Loucy (cell line): ENCODE results near the gene MEF2A.

Experiments used
- H2AFZ ChIP-seq: fragments of 200-600 bp; sonication (generic); 2 replicates; pipeline ENCODE4 v1.6.0; 2016; ENCODE audit warnings: antibody characterized with exemption, mild to moderate bottlenecking, low read length, moderate library complexity
- H3F3A ChIP-seq: fragments of 200-600 bp; 2 replicates; pipeline ENCODE4 v1.6.0; 2016; ENCODE audit warnings: antibody characterized with exemption, low read depth, mild to moderate bottlenecking
- H3K27me3 ChIP-seq: fragments of 200-600 bp; sonication (generic); 2 replicates; pipeline ENCODE4 v1.6.1; 2014; ENCODE audit warnings: low read length, mild to moderate bottlenecking; ENCODE audit not compliant: insufficient read depth, poor library complexity, severe bottlenecking
- H3K36me3 ChIP-seq: fragments of 200-600 bp; sonication (generic); 2 replicates; pipeline ENCODE4 v1.6.1; 2016; ENCODE audit warnings: low read length; ENCODE audit not compliant: insufficient read depth
- H3K4me1 ChIP-seq: fragments of 200-600 bp; sonication (generic); 2 replicates; pipeline ENCODE4 v1.5.1; 2014; ENCODE audit warnings: low read length, mild to moderate bottlenecking; ENCODE audit not compliant: insufficient read depth, poor library complexity, severe bottlenecking
- H3K4me2 ChIP-seq: fragments of 200-600 bp; sonication (generic); 2 replicates; pipeline ENCODE4 v1.6.0; 2014; ENCODE audit warnings: antibody characterized with exemption, low read length, low read depth, mild to moderate bottlenecking; ENCODE audit not compliant: poor library complexity, severe bottlenecking
- H3K4me3 ChIP-seq: fragments of 200-600 bp; sonication (generic); 2 replicates; pipeline ENCODE4 v1.5.1; 2014; ENCODE audit warnings: low read length, mild to moderate bottlenecking, mixed read lengths; ENCODE audit not compliant: poor library complexity, severe bottlenecking
- H3K79me2 ChIP-seq: fragments of 200-600 bp; sonication (generic); 2 replicates; pipeline ENCODE4 v1.6.1; 2014; ENCODE audit warnings: low read length; ENCODE audit not compliant: insufficient read depth
- H3K9ac ChIP-seq: fragments of 200-600 bp; sonication (generic); 2 replicates; pipeline ENCODE4 v1.6.0; 2014; ENCODE audit warnings: mild to moderate bottlenecking, low read depth, low read length, moderate library complexity; ENCODE audit not compliant: poor library complexity, severe bottlenecking
- H3K9me2 ChIP-seq: fragments of 200-600 bp; sonication (generic); replicated peaks from 2 replicates; pipeline ENCODE4 v1.6.1; 2016; ENCODE audit warnings: low read depth, low read length, mixed read lengths
- H3K9me3 ChIP-seq: fragments of 200-600 bp; sonication (generic); 2 replicates; pipeline ENCODE4 v1.6.1; 2014; ENCODE audit warnings: mild to moderate bottlenecking, antibody characterized with exemption, low read length, low read depth; ENCODE audit not compliant: insufficient read depth
- H4K20me1 ChIP-seq: fragments of 200-600 bp; sonication (generic); 2 replicates; pipeline ENCODE4 v1.6.0; 2014; ENCODE audit warnings: antibody characterized with exemption, low read length, mild to moderate bottlenecking; ENCODE audit not compliant: insufficient read depth, poor library complexity, severe bottlenecking
- CTCF ChIP-seq: fragments of 200-600 bp; sonication (generic); conservative IDR thresholded peaks from 2 replicates; pipeline ENCODE4 v1.5.1; 2014; ENCODE audit warnings: mild to moderate bottlenecking, antibody characterized with exemption, low read length
- EZH2phosphoT487 ChIP-seq: fragments of 200-600 bp; IDR thresholded peaks from 2 replicates; pipeline ENCODE4 v1.6.1; 2018; ENCODE audit warnings: antibody characterized with exemption, mild to moderate bottlenecking, moderate library complexity, borderline replicate concordance

Gene MEF2A

DNA sequence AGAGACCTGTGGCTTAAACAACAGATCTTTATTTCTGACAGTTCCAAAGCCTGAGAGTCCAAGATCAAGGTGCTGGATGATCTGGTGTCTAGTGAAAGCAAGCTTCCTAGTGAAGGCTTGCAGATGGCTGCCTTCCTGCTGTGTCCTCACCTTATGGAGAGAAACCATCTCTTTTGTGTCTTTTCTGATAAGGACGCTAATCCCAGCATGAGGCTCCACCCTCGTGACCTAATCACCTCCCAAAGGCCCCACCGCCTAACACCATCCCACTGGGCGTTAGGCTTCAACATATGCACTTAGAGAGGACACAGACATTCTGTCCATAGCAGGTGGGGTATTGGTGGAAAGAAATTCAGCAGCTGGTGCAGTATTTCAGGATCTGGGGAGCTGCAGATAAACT lies 187.3 kb downstream of the MEF2A start:
- no peaks in the 10 kb centered on the region for H3K9me2 ChIP-seq
- H3K36me3 ChIP-seq = no peaks in the 10 kb centered on the region
- no peak overlapping the region for H3K9ac ChIP-seq
- H3K4me3 ChIP-seq = no peak overlapping the region
- no peaks in the 10 kb centered on the region for H3K4me1 ChIP-seq
- H3F3A ChIP-seq = no peaks in the 10 kb centered on the region
- H4K20me1 ChIP-seq = no peaks in the 10 kb centered on the region
- H3K27me3 ChIP-seq = no peaks in the 10 kb centered on the region
- no peak overlapping the region for H3K4me2 ChIP-seq
- H2AFZ ChIP-seq = 0 out of 2 replicates have a peak overlapping the region, but pooled peaks have one; percentile 2
- no peaks in the 10 kb centered on the region for H3K79me2 ChIP-seq
- TF ChIP-seq EZH2phosphoT487 = no peak
- TF ChIP-seq CTCF = no peak
- no peaks in the 10 kb centered on the region for H3K9me3 ChIP-seq

- Histone ChIP-seq H3K4me2 (no peak overlapping the region), H3K79me2 (no peaks in the 10 kb centered on the region), H4K20me1 (no peaks in the 10 kb centered on the region), H3K9me2 (no peaks in the 10 kb centered on the region), H3K36me3 (no peaks in the 10 kb centered on the region), H2AFZ (peak overlapping the region; percentile 18; the same call in 1 of the 2 replicates), H3K4me1 (no peaks in the 10 kb centered on the region), H3K4me3 (no peak overlapping the region), H3F3A (no peaks in the 10 kb centered on the region), H3K9me3 (no peaks in the 10 kb centered on the region), H3K27me3 (no peaks in the 10 kb centered on the region), H3K9ac (no peak overlapping the region)
- peak; percentile 88 for TF ChIP-seq CTCF
- TF ChIP-seq EZH2phosphoT487 = no peak
These were observed 190.1 kb downstream of the MEF2A start for GRCh38 chr15:99755692-99756409.

- no peaks in the 10 kb centered on the region for H3K4me1 ChIP-seq
- H3K4me3 ChIP-seq = no peak overlapping the region
- no peaks in the 10 kb centered on the region for H3K9me2 ChIP-seq
- no peaks in the 10 kb centered on the region for H3K36me3 ChIP-seq
- no peaks in the 10 kb centered on the region for H4K20me1 ChIP-seq
- no peak overlapping the region for H3K4me2 ChIP-seq
- no peaks in the 10 kb centered on the region for H3K27me3 ChIP-seq
- H3K9ac ChIP-seq = no peak overlapping the region
- H2AFZ ChIP-seq = no peak overlapping the region
- no peaks in the 10 kb centered on the region for H3K9me3 ChIP-seq
- no peaks in the 10 kb centered on the region for H3F3A ChIP-seq
- TF ChIP-seq CTCF (no peak), EZH2phosphoT487 (no peak)
- no peaks in the 10 kb centered on the region for H3K79me2 ChIP-seq
These were observed 196.5 kb downstream of the MEF2A start for GRCh38 chr15:99762288-99762687.
